ENCODE measurements around the gene ANKS3.

DNA sequence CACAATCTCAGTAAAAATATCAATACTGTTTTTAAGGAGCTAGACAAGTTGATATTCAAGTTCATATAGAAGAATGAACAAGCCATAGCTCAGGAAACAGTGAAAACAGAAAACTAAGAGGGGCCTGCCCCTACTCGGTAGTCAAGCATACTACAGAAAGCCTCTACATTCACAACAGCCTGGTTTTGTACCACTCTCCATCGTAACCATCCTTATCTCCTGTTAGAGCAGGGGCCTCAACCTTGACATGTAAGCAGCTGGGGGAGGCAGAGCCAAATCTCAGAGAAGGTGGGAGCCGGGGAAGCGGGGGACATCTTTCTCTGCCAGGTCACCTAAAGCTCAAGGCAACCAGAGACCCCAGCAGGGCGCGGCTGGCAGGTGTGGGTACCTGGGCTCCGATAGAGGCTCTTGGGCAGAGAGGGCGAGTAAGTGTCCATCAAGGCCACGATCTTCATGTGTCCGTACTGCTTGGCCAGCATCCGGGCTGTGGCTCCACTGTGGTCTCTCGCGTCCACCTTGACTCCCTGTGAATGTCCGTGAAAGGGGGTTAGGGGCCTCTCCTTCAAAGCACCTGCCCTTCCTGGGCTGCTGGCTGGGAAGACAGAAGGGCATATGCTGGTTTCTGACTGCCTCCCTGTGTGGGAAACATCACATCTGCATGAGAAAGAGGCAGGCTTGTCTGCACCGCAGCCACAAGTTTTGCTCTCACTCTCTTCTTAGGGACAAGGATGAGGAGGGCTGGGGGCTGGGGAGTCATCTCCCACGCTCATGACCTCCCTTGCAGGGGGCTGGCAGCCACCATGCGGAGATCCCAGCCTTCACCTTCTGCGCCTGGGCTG lies 20.2 kb downstream of the ANKS3 start:
- TF ChIP-seq CTCF (IDR thresholded peaks at IDR 0.05) (no peak), POLR2A (IDR thresholded peaks at IDR 0.05) (no peak)
